ENCODE results near the gene PDE6A.
"Not testable (repeated sequence)": the region's sequence is repeated elsewhere in the genome, so short reads cannot be mapped to it uniquely, and the experiment has no call there.

Gene PDE6A

DNA sequence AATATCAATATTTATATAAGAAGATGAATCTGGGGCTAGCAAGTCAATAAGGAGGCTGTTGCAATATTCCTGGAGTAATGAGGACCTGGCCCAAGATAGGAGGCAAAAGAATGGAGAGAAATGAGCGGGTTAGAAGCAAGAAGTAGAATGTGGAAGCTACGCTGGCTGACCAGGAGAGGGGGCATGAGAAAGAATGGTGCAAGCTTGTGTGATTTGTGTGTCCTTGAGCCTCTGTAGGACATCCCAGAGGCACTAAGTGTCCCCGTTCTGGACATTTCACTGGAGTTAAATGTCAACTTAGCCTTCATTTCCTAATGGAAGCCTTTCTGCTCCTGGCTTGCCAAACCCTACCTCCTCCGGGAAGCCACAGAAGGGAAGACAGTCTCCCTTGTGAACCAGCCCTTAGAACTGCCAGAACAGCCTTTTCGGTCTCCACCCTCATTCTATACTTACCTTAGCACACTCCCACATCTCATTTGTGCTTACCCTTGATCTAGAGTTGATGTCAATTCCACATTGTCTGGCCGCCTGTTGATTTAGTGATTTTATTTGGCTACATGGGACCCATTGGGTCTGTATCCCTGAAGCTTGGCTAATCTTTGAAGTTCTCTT, 6.7 kb upstream of the PDE6A start:
- no peak for DNase-seq

DNA sequence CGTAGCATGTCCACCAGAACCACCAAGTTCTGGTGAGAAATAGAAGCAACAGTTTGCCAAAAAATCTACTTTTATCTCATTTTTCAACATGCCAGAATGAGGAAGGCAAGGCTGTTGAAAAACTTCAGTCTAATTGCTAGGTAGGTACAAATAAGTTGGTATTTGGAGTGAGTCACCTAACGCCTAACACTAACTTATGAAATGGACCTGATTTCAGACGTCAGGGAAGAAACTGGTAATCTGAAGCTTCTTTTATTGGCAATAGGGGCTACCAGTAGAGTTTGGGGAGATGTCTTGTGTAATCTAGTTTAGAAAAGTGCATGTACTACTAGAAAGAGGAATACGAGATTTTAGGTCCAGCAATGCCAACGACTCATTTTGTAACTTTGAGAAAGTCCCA, 4.4 kb upstream of the PDE6A start:
- no peak for DNase-seq

DNA sequence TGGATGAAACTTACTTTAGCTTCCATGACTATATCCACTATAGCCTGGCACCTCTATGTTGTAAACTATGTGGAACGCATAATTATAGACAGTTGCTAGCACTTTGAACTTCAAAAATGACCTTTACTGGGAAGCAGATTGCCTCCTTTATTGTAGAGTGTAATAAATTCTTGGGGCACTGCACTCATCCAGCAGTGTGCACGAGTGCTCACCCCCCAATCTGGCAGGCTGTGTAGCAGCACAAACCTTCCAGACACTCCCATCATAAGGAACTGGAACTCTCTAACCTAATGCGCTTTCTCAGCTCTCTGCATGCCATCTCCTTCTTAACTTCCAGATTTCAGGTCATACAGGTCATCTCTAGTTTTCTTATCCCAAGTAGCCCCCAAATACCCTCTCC, 1.5 kb upstream of the PDE6A start:
- DNase-seq, result no peak

DNA sequence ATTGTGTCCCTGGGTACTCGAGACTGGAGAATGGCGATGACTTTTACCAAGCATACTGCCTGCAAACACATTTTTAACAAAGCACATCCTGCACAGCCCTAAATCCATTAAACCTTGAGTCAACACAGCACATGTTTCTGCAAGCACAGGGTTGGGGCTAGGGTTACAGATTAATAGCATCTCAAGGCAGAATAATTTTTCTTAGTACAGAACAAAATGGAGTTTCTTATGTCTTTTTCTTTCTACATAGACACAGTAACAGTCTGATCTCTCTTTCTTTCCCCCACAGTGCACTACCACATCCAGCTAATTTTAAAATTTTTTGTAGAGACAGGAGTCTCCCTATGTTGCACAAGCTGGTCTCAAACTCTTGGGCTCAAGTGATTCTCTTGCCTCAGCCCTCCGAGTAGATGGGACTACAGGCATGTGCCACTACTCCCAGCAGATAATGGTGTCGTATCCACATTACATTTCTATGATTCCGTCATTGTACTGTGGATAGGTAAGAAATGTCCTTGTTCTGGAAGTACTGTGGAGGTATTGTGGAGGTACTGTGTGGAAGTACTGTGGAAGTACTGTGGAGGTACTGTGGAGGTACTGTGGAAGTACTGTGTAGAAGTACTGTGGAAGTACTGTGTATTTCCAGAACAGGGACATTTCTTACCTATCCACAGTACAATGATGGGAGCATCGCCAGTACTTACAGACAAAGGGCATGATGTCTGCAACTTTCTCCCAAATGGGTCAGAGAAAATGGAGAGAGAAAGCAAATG, 1.2 kb downstream of the PDE6A start:
- not testable (repeated sequence) for DNase-seq

DNA sequence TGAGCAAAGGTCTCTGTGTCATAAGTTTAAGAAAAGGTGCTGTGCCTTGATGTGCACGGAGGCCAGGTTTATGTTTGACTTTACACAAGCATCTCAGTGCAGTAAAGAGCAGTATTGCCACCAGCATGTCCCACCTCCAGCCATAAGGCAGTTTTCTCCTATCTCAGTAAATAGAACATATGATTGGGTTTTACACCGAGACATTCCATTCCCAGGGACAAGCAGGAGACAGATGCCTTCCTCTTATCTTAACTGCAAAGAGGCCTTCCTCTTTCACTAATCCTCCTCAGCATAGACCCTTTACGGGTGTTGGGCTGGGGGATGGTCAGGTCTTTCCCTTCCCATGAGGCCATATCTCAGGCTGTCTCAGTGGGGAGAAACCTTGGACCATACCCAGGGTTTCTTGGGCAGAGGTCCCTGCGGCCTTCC, 1.8 kb downstream of the PDE6A start:
- DNase-seq, result not testable (repeated sequence)

DNA sequence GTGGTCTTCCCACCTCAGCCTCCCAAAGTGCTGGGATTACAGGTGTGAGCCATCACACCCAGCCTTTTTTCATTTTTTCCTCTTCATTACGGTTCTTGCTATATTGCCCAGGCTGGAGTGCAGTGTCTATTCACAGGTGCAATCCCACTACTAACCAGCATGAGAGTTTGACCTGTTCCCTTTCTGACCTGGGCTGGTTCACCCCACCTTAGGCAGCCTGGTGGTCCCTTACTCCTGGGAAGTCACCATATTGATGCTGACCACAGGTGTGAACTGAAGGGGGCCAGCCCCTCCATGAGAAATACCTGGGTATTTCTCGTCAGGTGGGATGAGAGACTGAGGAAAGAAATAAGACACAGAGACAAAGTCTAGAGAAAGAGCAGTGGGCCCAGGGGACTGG, 2.4 kb downstream of the PDE6A start:
- no peak for DNase-seq

DNA sequence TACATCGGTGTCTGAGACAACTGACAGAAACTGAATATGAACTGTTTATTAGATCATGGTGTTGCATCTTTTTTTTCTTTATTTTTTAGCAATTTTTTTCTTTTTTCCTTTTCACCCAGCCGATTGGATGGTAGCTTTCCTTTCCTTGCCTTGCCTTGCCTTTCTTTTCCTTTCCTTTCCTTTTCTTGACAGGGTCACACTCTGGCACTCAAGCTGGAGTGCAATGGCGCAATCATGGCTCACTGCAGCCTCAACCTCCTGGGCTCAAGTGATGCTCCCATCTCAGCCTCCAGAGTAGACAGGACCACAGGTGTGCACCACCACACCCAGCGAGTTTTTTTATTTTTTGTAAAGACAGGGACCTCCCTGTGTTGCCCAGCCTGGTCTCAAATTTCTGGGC, 2.8 kb downstream of the PDE6A start:
- no peak for DNase-seq

DNA sequence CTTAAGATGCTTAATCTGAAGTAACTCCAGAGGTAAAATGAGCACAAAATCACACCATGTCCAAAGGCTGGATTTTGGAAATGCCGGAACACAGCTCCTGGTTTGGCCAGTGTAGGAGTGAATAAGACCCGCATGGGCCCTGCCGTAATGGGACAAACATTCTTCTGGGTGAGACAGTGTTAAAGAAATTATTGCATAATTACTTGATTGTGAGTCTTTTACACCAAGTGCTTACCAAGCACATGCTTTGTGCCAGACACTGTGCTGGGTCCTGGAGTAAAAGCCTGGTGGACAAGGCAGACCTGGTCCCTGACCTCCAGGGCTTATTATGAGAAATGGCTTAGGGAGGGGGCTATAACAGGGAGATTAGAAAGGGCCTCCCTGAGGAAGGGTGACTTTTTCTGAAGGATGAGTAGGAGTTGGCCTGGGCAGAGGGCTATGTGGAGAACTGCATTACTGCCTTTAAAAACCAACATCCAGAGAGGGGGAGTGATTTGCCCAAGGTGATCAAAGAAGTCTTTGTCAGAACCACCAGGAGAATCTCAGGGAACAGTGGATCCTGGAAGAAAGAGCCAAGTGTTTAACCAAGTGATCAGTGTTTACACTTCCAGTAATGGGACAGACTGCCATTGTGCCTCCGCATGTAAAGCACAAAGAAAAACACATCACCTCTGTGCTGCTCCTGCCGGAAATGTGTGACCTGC, 3.5 kb downstream of the PDE6A start:
- DNase-seq, result no peak

DNA sequence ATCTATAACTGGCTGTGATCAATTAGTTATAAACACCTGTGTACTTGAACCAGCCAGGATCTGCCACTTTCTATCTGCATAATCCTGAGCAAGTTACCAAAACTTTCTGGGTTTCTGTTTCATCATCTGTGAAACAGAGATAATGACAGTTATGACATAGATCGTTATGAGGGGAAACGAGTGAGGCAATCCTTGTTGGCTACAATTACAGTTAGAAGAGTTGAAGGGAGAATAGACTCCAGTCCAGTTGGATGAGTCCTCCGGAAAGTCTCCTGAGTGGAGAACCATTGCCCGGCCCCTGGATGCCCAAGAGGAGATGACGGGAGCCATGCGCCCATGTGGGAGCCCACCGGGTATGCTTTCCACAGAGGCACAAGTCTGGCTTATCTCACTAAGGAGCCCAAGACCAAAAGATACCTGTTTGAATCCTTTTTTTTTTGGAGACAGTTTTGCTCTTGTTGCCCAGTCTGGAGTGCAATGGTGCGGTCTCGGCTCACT, 4.5 kb downstream of the PDE6A start:
- no peak for DNase-seq

DNA sequence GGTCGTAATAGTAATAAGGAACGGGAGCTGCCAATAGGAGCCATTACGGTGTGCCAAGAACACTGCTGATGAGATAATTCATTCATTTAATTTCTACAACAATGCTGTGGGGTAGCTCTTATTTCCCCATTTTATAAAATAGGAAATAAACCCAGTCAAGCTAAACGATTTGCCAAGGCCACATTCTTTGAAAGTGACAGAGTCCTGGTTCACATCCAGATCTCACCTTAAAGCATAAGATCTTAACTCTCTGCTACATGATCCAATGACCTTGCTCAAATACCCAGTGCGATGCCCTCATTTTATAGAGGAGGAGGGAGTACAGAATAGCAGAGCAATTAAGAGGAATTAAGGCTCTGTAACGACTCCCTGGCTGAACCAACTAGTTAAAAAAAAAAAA, 5.0 kb downstream of the PDE6A start:
- DNase-seq, result no peak

DNA sequence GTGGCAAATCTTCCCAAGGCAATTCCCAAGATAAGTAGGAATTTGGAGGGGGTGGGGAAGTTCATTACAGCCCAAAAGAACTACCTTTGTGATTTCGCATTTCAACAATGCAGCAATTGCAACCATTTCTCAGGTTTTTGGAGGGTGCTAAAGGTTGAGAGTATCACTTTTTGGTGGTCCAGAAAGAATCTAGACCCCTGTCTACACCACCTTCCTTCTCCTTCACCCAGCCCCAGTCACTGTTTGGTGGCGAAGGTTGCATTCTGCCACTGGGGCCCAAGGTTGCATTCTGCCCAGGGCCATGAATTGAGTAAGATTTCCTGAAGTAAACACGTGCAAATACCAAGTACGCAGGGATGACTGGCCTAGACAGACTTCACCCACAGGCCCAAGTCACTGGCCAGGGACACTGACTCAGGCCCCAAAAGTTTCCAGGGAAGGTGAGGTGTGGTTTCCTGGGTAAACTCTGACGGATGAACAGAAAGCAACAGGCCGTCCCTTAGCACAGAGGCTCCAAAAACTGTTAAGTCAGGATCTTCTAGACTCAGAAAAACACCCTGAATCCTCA, 5.7 kb downstream of the PDE6A start:
- DNase-seq, result no peak

DNA sequence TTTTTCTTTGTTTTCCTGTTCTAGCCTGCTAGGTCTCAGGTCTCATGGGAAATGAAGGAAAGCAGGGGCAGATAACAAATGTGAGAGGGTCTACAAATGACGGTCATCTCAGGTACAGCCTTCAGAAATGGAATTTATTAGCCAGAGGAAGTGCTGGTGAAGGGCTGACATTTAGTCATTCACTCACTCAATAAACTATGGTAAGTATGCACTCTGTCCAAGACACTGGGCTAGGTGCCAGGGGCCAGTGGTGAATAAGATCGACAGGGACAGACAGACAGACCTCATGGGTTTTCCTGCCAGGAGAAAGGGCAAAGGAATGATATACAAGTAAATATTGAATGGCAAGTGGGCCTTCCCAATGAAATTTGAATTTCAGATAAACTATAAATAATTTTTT, 6.3 kb downstream of the PDE6A start:
- DNase-seq, result no peak

DNA sequence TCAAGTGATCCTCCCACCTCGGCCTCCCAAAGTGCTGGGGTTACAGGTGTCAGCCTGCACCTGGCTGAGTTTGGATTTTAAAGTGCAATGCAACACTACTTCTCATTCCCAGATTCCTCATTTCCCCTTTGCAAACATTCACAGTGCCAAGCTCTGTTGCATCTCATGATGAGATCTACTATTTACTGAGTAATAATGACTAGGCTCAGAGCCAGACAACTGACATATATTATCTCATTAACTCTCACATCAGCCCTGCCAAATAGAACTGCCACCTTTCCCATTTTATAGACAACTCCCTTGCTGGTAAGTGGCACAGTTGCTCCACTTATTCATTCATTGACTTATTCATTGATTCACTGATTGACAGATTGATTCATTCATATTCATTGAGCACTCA, 7.0 kb downstream of the PDE6A start:
- DNase-seq, result no peak

DNA sequence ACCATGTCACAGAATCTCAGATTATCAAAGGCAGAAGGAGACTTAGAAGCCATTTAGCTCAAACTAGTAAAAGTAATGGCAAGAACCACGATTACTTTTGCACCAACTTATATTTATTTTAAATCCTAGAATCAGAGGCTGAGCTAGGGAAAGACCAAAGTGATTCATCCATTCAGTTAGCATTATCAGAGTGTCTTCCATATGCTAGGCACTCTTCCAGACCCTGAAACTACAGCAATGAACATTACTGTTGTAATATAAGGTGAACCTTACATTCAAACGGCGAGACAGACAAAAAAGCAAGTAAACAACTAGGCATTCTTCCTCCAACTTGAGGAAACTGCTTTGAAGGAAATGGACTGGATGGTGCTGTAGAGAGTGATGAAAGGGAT, 7.9 kb downstream of the PDE6A start:
- no peak for DNase-seq

DNA sequence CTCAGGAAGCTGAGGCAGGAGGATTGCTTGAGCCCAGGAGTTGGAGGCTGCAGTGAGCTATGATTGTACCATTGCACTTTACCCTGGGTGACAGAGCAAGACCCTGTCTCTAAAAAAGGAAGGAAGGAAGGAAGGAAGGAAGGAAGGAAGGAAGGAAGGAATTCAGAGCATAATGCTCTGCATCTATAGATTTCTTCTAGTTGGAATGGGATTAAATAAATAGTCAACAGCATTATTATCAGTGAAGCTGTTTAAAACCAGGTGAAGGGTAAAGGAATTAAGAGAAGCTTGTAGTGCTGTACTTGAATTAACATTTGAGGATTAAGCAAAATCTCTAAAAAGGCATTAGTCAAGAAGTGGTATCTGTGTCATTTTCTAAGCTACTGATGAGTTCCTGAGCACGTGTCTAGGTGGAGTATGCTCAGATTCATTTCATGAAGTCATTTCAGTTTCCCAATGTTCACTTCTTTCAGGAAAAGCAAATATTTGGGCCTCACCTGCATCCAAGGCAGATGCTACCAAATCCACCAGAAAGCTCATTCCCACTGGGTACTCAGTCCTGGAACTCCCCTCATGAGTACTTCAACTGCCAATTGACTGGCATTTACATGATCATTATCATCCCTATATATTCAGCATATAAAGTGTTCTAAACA, 8.4 kb downstream of the PDE6A start:
- DNase-seq, result no peak

DNA sequence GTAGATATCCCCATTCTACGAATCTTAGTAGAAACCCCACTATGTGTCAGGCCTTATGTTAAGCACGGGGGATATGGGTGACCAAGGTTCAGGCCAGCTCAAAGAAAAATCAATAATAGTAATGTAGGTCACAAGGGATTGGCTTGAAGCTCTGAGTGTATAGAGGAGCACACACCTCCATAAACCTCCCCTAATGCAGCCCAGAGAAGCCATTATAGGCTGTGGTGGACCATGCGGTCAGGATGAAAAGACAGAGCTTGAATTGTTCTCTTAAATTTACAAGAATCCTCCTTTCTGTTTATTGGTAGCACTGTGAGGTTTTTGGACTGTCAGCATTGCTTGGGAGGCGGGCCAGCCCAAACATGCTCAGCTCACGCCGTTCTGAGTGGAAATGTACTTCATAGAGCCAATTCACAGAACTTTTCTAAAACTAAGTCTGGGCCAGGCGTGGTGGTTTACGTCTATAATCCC, 9.1 kb downstream of the PDE6A start:
- no peak for DNase-seq

DNA sequence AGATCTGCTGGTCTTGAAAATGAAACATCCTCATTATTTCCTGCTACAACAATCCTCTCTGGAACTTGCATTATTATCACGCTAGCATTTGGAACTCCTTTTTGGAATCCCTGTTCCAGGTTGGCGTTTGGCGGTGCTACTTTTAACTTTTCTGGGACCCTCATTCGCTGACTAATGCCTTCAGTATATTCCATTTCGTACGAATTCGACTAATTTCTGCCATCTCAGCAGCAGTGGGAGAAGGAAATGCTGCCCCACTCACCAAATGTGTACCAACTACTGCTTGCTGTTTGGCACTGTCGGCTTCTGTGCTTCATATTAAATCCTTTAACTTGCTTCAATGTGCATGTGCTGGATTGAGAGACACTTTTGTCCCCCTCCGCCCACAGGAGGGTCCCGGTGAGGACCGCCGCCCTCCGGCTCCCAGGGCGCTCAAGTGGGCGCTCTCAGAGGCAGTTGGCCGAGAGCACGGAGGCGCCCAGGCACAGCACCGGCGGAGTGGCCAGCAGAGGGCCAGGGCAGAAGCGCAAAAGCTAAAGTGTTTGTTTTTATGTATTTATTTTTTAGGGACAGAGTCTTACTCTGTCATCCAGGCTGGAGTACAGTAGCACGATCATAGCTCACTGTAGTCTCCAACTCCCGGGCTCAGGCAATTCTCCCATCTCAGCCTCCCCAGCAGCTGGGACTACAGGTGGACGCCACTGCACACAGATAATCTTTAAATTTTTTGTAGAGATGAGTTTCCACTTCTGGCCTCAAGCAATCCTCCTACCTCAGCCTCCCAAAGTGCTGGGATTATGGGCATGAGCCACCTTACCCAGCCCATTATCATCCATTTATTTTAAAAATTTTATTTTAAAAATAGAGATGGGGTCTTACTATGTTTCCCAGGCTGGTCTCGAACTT, 11.9 kb downstream of the PDE6A start:
- no peak for DNase-seq

DNA sequence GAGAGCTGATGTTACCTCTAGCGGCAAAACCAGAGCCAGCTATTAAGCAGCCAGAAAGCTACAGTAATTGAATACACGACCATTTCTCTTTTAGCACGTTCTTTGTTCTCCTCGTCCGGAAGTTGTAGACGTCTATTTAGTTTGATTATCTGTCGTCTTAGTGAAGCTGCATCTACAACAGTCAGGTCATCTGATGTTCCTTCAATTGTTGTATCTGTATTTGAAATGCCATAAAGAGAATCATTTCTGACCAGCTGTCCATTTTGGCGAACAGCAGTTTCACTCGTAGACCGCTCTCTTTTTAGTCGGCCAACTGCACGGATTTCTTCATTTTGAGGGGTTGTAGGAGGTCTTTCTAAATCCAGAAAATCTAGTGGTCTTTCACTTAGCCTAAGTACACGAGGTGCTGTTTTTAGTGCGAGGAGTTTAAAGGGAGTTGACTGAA, 12.6 kb downstream of the PDE6A start:
- DNase-seq, result no peak

DNA sequence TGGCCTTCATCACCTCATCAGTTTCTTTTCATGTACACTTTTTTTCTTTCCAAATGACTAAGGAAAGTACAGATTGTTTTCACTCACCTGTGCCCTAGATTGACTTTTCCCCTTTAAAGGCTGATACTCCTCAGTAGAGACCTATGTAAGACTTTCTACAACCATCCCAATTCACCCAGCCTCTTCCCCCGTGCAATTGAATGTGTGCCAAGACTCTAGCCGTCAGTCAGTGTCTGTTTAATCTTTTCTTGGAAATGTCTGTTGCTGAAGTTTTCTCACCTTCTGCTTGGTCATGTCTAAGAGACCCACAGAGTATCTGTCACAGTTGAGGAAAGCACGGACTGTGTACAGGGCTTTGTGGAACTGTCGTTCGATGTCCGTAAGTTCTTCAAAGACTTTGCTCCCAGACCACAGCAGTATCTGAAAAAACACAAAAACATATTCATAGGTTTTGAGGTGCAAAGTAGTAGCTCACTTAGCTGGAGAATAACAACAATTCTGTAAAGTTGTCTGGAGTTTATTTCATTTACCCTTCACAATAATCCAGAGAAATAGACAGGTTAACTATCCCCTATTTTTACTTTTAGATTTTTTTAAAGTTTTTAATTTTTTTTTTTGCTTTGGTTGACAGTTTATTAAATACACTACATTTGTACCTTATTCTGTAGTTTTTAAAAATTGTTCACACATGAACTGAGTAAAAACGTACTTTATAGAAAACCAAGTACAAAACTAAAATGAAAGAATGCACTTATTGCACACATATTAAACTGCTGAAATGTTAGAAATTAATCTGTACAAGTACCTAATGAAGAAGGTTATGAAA, 13.6 kb downstream of the PDE6A start:
- no peak for DNase-seq

DNA sequence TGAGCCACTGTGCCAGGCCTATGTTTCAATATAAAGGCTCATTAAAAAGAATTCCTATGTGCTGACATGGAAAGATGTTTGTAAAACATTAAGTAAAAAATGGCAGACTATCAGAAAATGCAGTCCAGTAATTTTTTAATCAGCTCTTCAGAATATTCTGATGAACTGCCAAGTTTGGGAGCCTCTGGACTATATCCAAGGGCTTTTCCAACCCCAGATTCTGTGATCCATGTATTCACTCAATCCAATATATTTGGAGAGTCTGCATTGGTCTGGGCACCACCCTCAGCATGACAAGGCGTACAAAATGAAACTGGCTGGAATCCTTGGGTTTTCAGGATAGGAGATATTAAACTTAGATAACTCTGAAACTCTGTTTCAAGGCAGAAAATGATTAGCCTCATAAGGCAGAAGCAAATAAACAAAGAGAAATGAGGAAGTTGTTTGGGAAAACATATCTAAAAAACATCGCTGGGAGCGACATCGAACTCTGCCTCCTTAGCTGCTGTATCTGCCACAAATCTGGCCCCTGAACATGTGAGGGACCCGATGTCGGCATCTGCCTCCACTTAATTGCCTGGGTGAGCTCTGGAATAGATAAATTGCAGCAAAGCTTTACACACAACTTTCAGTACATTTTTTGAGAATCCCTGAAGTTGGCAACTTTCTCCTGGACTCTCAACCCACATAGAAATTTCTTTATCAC, 14.4 kb downstream of the PDE6A start:
- DNase-seq, result no peak

All from NCI-H1417 treated with DMSO at 0.1 percent for 48 hours (cell line).